ENCODE data around the gene AKR1A1.

AKR1A1 gene

GRCh38 chr1:45526135-45526644 lies 24.4 kb upstream of the AKR1A1 start:
- H3K27ac ChIP-seq (ENCODE audit: low read length): no peak overlapping the region
- peaks cover 0 to 4% of the 10 kb centered on the region in 2 donors for H3K36me3 ChIP-seq (ENCODE audit: control insufficient read depth in 1 of 2, insufficient read depth in 2 of 2, low read length in 2 of 2)
- H3K9me3 ChIP-seq (ENCODE audit: control insufficient read depth in 1 of 2, low read length in 2 of 2): no peaks in the 10 kb centered on the region
- H3K27me3 ChIP-seq (ENCODE audit: low read depth, low read length): no peaks in the 10 kb centered on the region
- no peaks in the 10 kb centered on the region for H3K4me1 ChIP-seq (ENCODE audit: control insufficient read depth in 1 of 2, insufficient read depth in 2 of 2, low read length in 2 of 2)
- no peak overlapping the region for H3K4me3 ChIP-seq (ENCODE audit: low read depth in 1 of 2, low read length in 2 of 2)

GRCh38 chr1:45530632-45531135 lies 19.9 kb upstream of the AKR1A1 start:
- no peaks in the 10 kb centered on the region for H3K36me3 ChIP-seq (ENCODE audit: control insufficient read depth in 1 of 2, insufficient read depth in 2 of 2, low read length in 2 of 2)
- H3K4me1 ChIP-seq (ENCODE audit: control insufficient read depth in 1 of 2, insufficient read depth in 2 of 2, low read length in 2 of 2): no peaks in the 10 kb centered on the region
- no peak overlapping the region for H3K27ac ChIP-seq (ENCODE audit: low read length)
- H3K27me3 ChIP-seq (ENCODE audit: low read depth, low read length): no peaks in the 10 kb centered on the region
- no peaks in the 10 kb centered on the region for H3K9me3 ChIP-seq (ENCODE audit: control insufficient read depth in 1 of 2, low read length in 2 of 2)
- H3K4me3 ChIP-seq (ENCODE audit: low read depth in 1 of 2, low read length in 2 of 2): no peak overlapping the region

- no peak overlapping the region for H3K27ac ChIP-seq (ENCODE audit: low read length)
- H3K36me3 ChIP-seq (ENCODE audit: control insufficient read depth in 1 of 2, insufficient read depth in 2 of 2, low read length in 2 of 2): no peaks in the 10 kb centered on the region
- no peaks in the 10 kb centered on the region for H3K4me1 ChIP-seq (ENCODE audit: control insufficient read depth in 1 of 2, insufficient read depth in 2 of 2, low read length in 2 of 2)
- no peak overlapping the region for H3K4me3 ChIP-seq (ENCODE audit: low read depth in 1 of 2, low read length in 2 of 2)
- no peaks in the 10 kb centered on the region for H3K27me3 ChIP-seq (ENCODE audit: low read depth, low read length)
- H3K9me3 ChIP-seq (ENCODE audit: control insufficient read depth in 1 of 2, low read length in 2 of 2): no peaks in the 10 kb centered on the region
These were observed 18.8 kb upstream of the AKR1A1 start for GRCh38 chr1:45531873-45532272.

GRCh38 chr1:45535988-45536766 lies 14.4 kb upstream of the AKR1A1 start:
- Histone ChIP-seq H3K4me3 (ENCODE audit: low read depth in 1 of 2, low read length in 2 of 2) (no peak overlapping the region), H3K9me3 (ENCODE audit: control insufficient read depth in 1 of 2, low read length in 2 of 2) (no peaks in the 10 kb centered on the region), H3K27ac (ENCODE audit: low read length) (no peak overlapping the region), H3K4me1 (ENCODE audit: control insufficient read depth in 1 of 2, insufficient read depth in 2 of 2, low read length in 2 of 2) (no peaks in the 10 kb centered on the region), H3K27me3 (ENCODE audit: low read depth, low read length) (no peaks in the 10 kb centered on the region), H3K36me3 (ENCODE audit: control insufficient read depth in 1 of 2, insufficient read depth in 2 of 2, low read length in 2 of 2) (no peaks in the 10 kb centered on the region)

GRCh38 chr1:45536886-45537285 lies 13.7 kb upstream of the AKR1A1 start:
- Histone ChIP-seq H3K27ac (ENCODE audit: low read length) (no peak overlapping the region), H3K27me3 (ENCODE audit: low read depth, low read length) (no peaks in the 10 kb centered on the region), H3K4me1 (ENCODE audit: control insufficient read depth in 1 of 2, insufficient read depth in 2 of 2, low read length in 2 of 2) (no peaks in the 10 kb centered on the region), H3K36me3 (ENCODE audit: control insufficient read depth in 1 of 2, insufficient read depth in 2 of 2, low read length in 2 of 2) (no peaks in the 10 kb centered on the region), H3K9me3 (ENCODE audit: control insufficient read depth in 1 of 2, low read length in 2 of 2) (no peaks in the 10 kb centered on the region), H3K4me3 (ENCODE audit: low read depth in 1 of 2, low read length in 2 of 2) (no peak overlapping the region)

- no peaks in the 10 kb centered on the region for H3K27me3 ChIP-seq (ENCODE audit: low read depth, low read length)
- no peaks in the 10 kb centered on the region for H3K36me3 ChIP-seq (ENCODE audit: control insufficient read depth in 1 of 2, insufficient read depth in 2 of 2, low read length in 2 of 2)
- no peaks in the 10 kb centered on the region for H3K9me3 ChIP-seq (ENCODE audit: control insufficient read depth in 1 of 2, low read length in 2 of 2)
- H3K27ac ChIP-seq (ENCODE audit: low read length): no peak overlapping the region
- no peaks in the 10 kb centered on the region for H3K4me1 ChIP-seq (ENCODE audit: control insufficient read depth in 1 of 2, insufficient read depth in 2 of 2, low read length in 2 of 2)
- no peak overlapping the region for H3K4me3 ChIP-seq (ENCODE audit: low read depth in 1 of 2, low read length in 2 of 2)
These were observed 9.4 kb upstream of the AKR1A1 start for GRCh38 chr1:45541193-45541592.

GRCh38 chr1:45542591-45542990 lies 8.0 kb upstream of the AKR1A1 start:
- H3K9me3 ChIP-seq (ENCODE audit: control insufficient read depth in 1 of 2, low read length in 2 of 2): no peaks in the 10 kb centered on the region
- H3K27me3 ChIP-seq (ENCODE audit: low read depth, low read length): no peaks in the 10 kb centered on the region
- H3K4me1 ChIP-seq (ENCODE audit: control insufficient read depth in 1 of 2, insufficient read depth in 2 of 2, low read length in 2 of 2): no peaks in the 10 kb centered on the region
- H3K36me3 ChIP-seq (ENCODE audit: control insufficient read depth in 1 of 2, insufficient read depth in 2 of 2, low read length in 2 of 2): no peaks in the 10 kb centered on the region
- no peak overlapping the region for H3K4me3 ChIP-seq (ENCODE audit: low read depth in 1 of 2, low read length in 2 of 2)
- H3K27ac ChIP-seq (ENCODE audit: low read length): no peak overlapping the region

- H3K27ac ChIP-seq (ENCODE audit: low read length): peak overlapping the region; percentile 35
- no peaks in the 10 kb centered on the region for H3K36me3 ChIP-seq (ENCODE audit: control insufficient read depth in 1 of 2, insufficient read depth in 2 of 2, low read length in 2 of 2)
- no peaks in the 10 kb centered on the region for H3K4me1 ChIP-seq (ENCODE audit: control insufficient read depth in 1 of 2, insufficient read depth in 2 of 2, low read length in 2 of 2)
- no peaks in the 10 kb centered on the region for H3K9me3 ChIP-seq (ENCODE audit: control insufficient read depth in 1 of 2, low read length in 2 of 2)
- no peaks in the 10 kb centered on the region for H3K27me3 ChIP-seq (ENCODE audit: low read depth, low read length)
- H3K4me3 ChIP-seq (ENCODE audit: low read depth in 1 of 2, low read length in 2 of 2): no peak overlapping the region
These were observed 6.8 kb upstream of the AKR1A1 start for GRCh38 chr1:45543581-45544417.

GRCh38 chr1:45544530-45544929 lies 6.1 kb upstream of the AKR1A1 start:
- Histone ChIP-seq H3K9me3 (ENCODE audit: control insufficient read depth in 1 of 2, low read length in 2 of 2) (no peaks in the 10 kb centered on the region), H3K36me3 (ENCODE audit: control insufficient read depth in 1 of 2, insufficient read depth in 2 of 2, low read length in 2 of 2) (no peaks in the 10 kb centered on the region), H3K27ac (ENCODE audit: low read length) (no peak overlapping the region), H3K4me1 (ENCODE audit: control insufficient read depth in 1 of 2, insufficient read depth in 2 of 2, low read length in 2 of 2) (no peaks in the 10 kb centered on the region), H3K4me3 (ENCODE audit: low read depth in 1 of 2, low read length in 2 of 2) (no peak overlapping the region), H3K27me3 (ENCODE audit: low read depth, low read length) (no peaks in the 10 kb centered on the region)

- no peak overlapping the region for H3K4me3 ChIP-seq (ENCODE audit: low read depth in 1 of 2, low read length in 2 of 2)
- H3K27me3 ChIP-seq (ENCODE audit: low read depth, low read length): no peaks in the 10 kb centered on the region
- H3K27ac ChIP-seq (ENCODE audit: low read length): peak overlapping the region; percentile 25
- no peaks in the 10 kb centered on the region for H3K9me3 ChIP-seq (ENCODE audit: control insufficient read depth in 1 of 2, low read length in 2 of 2)
- no peaks in the 10 kb centered on the region for H3K4me1 ChIP-seq (ENCODE audit: control insufficient read depth in 1 of 2, insufficient read depth in 2 of 2, low read length in 2 of 2)
- no peaks in the 10 kb centered on the region for H3K36me3 ChIP-seq (ENCODE audit: control insufficient read depth in 1 of 2, insufficient read depth in 2 of 2, low read length in 2 of 2)
These were observed 5.6 kb upstream of the AKR1A1 start for GRCh38 chr1:45545019-45545493.

- Histone ChIP-seq H3K36me3 (ENCODE audit: control insufficient read depth in 1 of 2, insufficient read depth in 2 of 2, low read length in 2 of 2) (no peaks in the 10 kb centered on the region), H3K27ac (ENCODE audit: low read length) (peak overlapping the region; percentile 25), H3K4me3 (ENCODE audit: low read depth in 1 of 2, low read length in 2 of 2) (no peak overlapping the region), H3K27me3 (ENCODE audit: low read depth, low read length) (no peaks in the 10 kb centered on the region), H3K4me1 (ENCODE audit: control insufficient read depth in 1 of 2, insufficient read depth in 2 of 2, low read length in 2 of 2) (peaks cover 0 to 3% of the 10 kb centered on the region in 2 donors), H3K9me3 (ENCODE audit: control insufficient read depth in 1 of 2, low read length in 2 of 2) (no peaks in the 10 kb centered on the region)
These were observed 4.9 kb upstream of the AKR1A1 start for GRCh38 chr1:45545553-45546310.

Measured in muscle layer of duodenum (tissue), 2 donors.